Epithelial cell of esophagus (primary cell): Measurements from ENCODE around the gene NDUFS6.

Experiments
- DNase-seq: peaks from one replicate; pipeline ENCODE4 v3.0.0; 2010; ENCODE audit warnings: low read depth
- H3K4me3 ChIP-seq: 2 replicates; pipeline ENCODE4 v1.5.1; 2011; ENCODE audit warnings: mild to moderate bottlenecking, low read length, control low read depth
- TF ChIP-seq, protein P1 (sequence below): IDR thresholded peaks from 2 replicates; pipeline ENCODE4 v1.5.1; 2011; ENCODE audit warnings: low read depth, mild to moderate bottlenecking, low read length, control low read depth, inconsistent platforms; ENCODE audit not compliant: insufficient read depth; ENCODE audit errors: missing control alignments

NDUFS6 gene

GRCh38 chr5:1864896-1865440 lies 63.8 kb downstream of the NDUFS6 start:
- TF ChIP-seq, protein P1, sequence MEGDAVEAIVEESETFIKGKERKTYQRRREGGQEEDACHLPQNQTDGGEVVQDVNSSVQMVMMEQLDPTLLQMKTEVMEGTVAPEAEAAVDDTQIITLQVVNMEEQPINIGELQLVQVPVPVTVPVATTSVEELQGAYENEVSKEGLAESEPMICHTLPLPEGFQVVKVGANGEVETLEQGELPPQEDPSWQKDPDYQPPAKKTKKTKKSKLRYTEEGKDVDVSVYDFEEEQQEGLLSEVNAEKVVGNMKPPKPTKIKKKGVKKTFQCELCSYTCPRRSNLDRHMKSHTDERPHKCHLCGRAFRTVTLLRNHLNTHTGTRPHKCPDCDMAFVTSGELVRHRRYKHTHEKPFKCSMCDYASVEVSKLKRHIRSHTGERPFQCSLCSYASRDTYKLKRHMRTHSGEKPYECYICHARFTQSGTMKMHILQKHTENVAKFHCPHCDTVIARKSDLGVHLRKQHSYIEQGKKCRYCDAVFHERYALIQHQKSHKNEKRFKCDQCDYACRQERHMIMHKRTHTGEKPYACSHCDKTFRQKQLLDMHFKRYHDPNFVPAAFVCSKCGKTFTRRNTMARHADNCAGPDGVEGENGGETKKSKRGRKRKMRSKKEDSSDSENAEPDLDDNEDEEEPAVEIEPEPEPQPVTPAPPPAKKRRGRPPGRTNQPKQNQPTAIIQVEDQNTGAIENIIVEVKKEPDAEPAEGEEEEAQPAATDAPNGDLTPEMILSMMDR, result no peak
- no peak for DNase-seq
- H3K4me3 ChIP-seq, result no peak overlapping the region

- DNase-seq, result no peak
- no peak overlapping the region for H3K4me3 ChIP-seq
- TF ChIP-seq, protein P1, result no peak
Observed at GRCh38 chr5:1865486-1865885, 64.3 kb downstream of the NDUFS6 start.
